MCF 10A (cell line): ENCODE measurements around the gene RPUSD4. TPM values are rescaled to one million over a fixed set of nuclear protein-coding genes. Genes with fewer than 3 reads are reported as not detected.

ENCODE experiments used
- BruUV-seq: library from RNA; stranded (reverse); fragments of 400-500 nt; replicated peaks from 2 replicates; lab custom pipeline; 2021; lab: Mats Ljungman, UMichigan
- CTCF ChIA-PET: fragments of 300-600 bp; sonication (Branson Sonifier 250); formaldehyde crosslinking; extraction: SDS; loops from one replicate; lab custom pipeline; 2021; ENCODE audit warnings: antibody characterized with exemption, inconsistent platforms; lab: Yijun Ruan, JAX
- POLR2A ChIA-PET: fragments of 300-600, 350-650 bp; sonication (Branson Sonifier 250); formaldehyde crosslinking; extraction: SDS; loops from one replicate; lab custom pipeline; 2020; ENCODE audit warnings: antibody characterized with exemption, inconsistent platforms; lab: Yijun Ruan, JAX
- DNase-seq: peaks from one replicate; pipeline ENCODE4 v3.0.0-alpha.2; 2018; ENCODE audit not compliant: unreplicated experiment
- H3K27ac Mint-ChIP-seq: one replicate; pipeline ENCODE4 v1.8.0; 2022; ENCODE audit warnings: mild to moderate bottlenecking, low read depth, mixed read lengths; ENCODE audit not compliant: unreplicated experiment
- H3K27me3 Mint-ChIP-seq: one replicate; pipeline ENCODE4 v1.8.0; 2022; ENCODE audit warnings: mixed read lengths; ENCODE audit not compliant: insufficient read depth, unreplicated experiment
- H3K36me3 Mint-ChIP-seq: one replicate; pipeline ENCODE4 v1.8.0; 2022; ENCODE audit warnings: mild to moderate bottlenecking, moderate library complexity, mixed read lengths; ENCODE audit not compliant: insufficient read depth, unreplicated experiment
- H3K4me1 Mint-ChIP-seq: one replicate; pipeline ENCODE4 v1.8.0; 2022; ENCODE audit warnings: mixed read lengths; ENCODE audit not compliant: insufficient read depth, unreplicated experiment
- H3K4me3 Mint-ChIP-seq: one replicate; pipeline ENCODE4 v1.8.0; 2022; ENCODE audit warnings: mild to moderate bottlenecking, moderate library complexity, mixed read lengths; ENCODE audit not compliant: unreplicated experiment
- H3K9me3 Mint-ChIP-seq: one replicate; pipeline ENCODE4 v1.8.0; 2022; ENCODE audit warnings: mixed read lengths; ENCODE audit not compliant: unreplicated experiment
- intact Hi-C: fragments of 100-400 bp; cut with micrococcal nuclease; formaldehyde crosslinking; loops from 2 replicates; pipeline ENCODE4 v1.14.1; 2022
- total RNA-seq: library from RNA; stranded (reverse); gene quantifications from 2 replicates; pipeline ENCODE4 v1.2.3, GENCODE V29; 2022
- TF ChIP-seq, protein P1 (sequence below): fragments of 200-600 bp; IDR thresholded peaks from one replicate; pipeline ENCODE4 v1.8.0; 2022; ENCODE audit warnings: antibody characterized with exemption, mild to moderate bottlenecking; ENCODE audit not compliant: unreplicated experiment

The RPUSD4 gene
- total RNA-seq, 1 experiment from 2014 or later, result 26.7 TPM

DNA sequence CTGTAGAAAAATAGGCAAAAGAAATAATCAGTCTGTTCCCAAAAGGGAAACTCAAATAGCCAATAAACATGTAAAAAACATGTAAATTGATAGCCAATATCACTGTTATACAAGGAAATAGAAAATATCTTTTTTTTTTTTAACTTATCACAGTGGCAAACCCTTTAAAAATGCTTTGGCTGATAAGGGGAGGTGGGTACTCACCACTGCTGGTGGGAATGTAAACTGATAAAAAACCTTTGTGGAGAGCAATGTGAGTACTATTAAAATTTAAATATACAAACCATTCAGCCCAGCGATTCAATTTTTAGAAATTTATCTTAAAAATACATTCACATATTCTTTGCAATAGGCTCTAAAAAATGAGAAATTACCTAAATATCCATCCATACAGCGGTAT is 3.6 kb downstream of the RPUSD4 start:
- no TSS peak for BruUV-seq
- ChIA-PET CTCF (interaction anchor here (1.3 kb wide), 1 partner anchor 13 kb away, joined by 4 read pairs; no protein-coding TSS in a partner anchor), POLR2A (no interaction called here)
- H3K36me3 Mint-ChIP-seq, result peaks cover 60% of the 10 kb centered on the region
- no peak overlapping the region for H3K4me3 Mint-ChIP-seq
- H3K27ac Mint-ChIP-seq, result no peak overlapping the region
- no peaks in the 10 kb centered on the region for H3K27me3 Mint-ChIP-seq
- H3K4me1 Mint-ChIP-seq, result peaks cover 18% of the 10 kb centered on the region
- TF ChIP-seq, protein P1, sequence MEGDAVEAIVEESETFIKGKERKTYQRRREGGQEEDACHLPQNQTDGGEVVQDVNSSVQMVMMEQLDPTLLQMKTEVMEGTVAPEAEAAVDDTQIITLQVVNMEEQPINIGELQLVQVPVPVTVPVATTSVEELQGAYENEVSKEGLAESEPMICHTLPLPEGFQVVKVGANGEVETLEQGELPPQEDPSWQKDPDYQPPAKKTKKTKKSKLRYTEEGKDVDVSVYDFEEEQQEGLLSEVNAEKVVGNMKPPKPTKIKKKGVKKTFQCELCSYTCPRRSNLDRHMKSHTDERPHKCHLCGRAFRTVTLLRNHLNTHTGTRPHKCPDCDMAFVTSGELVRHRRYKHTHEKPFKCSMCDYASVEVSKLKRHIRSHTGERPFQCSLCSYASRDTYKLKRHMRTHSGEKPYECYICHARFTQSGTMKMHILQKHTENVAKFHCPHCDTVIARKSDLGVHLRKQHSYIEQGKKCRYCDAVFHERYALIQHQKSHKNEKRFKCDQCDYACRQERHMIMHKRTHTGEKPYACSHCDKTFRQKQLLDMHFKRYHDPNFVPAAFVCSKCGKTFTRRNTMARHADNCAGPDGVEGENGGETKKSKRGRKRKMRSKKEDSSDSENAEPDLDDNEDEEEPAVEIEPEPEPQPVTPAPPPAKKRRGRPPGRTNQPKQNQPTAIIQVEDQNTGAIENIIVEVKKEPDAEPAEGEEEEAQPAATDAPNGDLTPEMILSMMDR, result no peak
- no peak for DNase-seq
- H3K9me3 Mint-ChIP-seq, result no peaks in the 10 kb centered on the region
- intact Hi-C loops, result no loop called here

DNA sequence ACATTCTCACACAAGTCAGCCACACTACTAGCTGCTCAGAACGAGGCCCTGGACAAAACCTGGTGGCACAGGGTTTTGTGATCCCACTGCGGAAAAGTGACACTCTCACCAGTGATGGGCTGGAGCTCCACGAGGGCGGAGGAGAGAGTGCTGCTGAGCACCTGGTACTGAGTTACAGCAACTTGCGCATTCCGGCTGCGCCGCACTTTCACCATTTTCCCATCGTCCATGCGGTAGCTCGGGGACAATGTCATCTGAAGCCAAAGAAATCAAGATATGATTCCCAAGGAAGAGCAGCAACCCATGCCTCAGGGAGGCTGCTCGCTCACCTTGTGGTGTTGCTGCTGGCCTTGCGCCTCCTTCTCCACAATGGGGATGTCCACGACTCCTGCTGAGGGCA is 6.1 kb downstream of the RPUSD4 start:
- H3K4me3 Mint-ChIP-seq, result no peak overlapping the region
- ChIA-PET POLR2A (interaction anchor here (1.1 kb wide), 1 partner anchor 144 kb away, joined by 4 read pairs; no protein-coding TSS in a partner anchor), CTCF (interaction anchor here (0.7 to 1.9 kb wide), 3 partner anchors 10 to 15 kb away, joined by 3 to 6 read pairs (median 3); no protein-coding TSS in a partner anchor)
- H3K27me3 Mint-ChIP-seq, result no peaks in the 10 kb centered on the region
- H3K4me1 Mint-ChIP-seq, result peaks cover 4% of the 10 kb centered on the region
- peaks cover 75% of the 10 kb centered on the region for H3K36me3 Mint-ChIP-seq
- TF ChIP-seq, protein P1, result no peak
- BruUV-seq, result no TSS peak
- DNase-seq, result no peak
- no peak overlapping the region for H3K27ac Mint-ChIP-seq
- H3K9me3 Mint-ChIP-seq, result no peaks in the 10 kb centered on the region
- intact Hi-C loops, result no loop called here

DNA sequence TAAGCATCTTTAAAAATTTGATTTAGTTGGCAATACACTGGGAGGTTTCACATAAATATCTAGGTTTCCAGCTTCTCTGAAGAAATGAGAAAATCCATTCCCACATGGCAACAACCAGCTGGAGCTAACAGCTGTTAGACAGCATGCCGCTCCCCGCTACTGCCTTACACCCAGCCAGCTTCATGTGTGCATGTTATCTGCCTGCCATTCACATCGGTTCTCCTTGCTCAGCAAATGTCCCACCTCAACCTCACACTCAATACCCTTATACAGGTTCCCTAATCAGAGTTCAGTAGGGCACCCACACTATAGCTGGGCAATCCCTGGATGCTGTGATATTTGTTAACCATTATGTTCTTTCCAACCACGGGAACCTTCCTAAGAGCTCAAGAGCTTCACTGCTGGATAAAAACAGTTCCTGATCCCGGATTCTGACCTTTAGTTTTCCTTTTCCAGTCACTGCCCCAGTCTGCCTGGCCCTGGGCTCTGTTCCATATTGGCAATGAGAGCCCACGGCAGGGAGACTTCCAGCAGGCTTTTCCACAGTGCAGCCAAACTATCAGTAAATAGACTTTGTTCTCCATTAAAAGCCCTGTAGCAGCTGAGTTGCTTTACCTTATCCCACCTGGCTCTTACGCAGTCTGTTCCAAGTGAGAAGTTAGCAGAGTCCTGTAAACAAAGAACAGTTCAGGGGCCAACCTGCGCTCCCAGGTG is 8.6 kb downstream of the RPUSD4 start:
- Mint-ChIP-seq H3K27ac (no peak overlapping the region), H3K27me3 (no peaks in the 10 kb centered on the region), H3K36me3 (peaks cover 85% of the 10 kb centered on the region), H3K4me1 (no peaks in the 10 kb centered on the region), H3K4me3 (no peak overlapping the region), H3K9me3 (no peaks in the 10 kb centered on the region)
- intact Hi-C loops, result no loop called here
- POLR2A ChIA-PET, result no interaction called here
- TF ChIP-seq, protein P1, result no peak
- CTCF ChIA-PET, result interaction anchor here (0.6 to 2.0 kb wide), 6 partner anchors 9 to 621 kb away, joined by 3 to 9 read pairs (median 4); no protein-coding TSS in a partner anchor
- no peak for DNase-seq
- TSS peak; percentile 7 for BruUV-seq

DNA sequence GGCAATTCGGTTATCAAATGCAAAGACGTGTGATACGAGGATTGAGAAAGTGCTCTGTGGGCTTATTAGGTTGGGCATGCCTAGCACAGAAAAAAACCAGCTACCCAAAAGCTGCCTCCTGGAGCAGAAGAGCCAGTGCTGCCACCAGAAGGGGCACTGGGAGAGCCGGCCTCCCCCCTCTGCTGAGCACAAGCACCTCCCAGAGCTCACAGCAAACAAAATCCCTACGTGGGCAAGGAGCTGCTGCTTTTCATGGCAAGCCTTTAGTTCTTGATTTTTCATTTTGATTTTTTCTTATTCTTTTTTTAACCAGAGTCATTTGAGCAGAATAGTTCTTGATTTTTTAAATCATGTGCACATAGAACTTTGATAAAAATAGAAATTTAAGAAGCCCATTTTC is 12.8 kb downstream of the RPUSD4 start:
- BruUV-seq, result no TSS peak
- H3K9me3 Mint-ChIP-seq, result no peaks in the 10 kb centered on the region
- TF ChIP-seq, protein P1, result no peak
- H3K4me3 Mint-ChIP-seq, result no peak overlapping the region
- intact Hi-C loops, result loop anchor here (10.0 kb wide), 1 partner anchor 84 kb away; no protein-coding TSS in a partner anchor
- H3K27ac Mint-ChIP-seq, result no peak overlapping the region
- CTCF ChIA-PET, result interaction anchor here (0.6 to 4.4 kb wide), 7 partner anchors 11 to 746 kb away, joined by 3 to 41 read pairs (median 4); no protein-coding TSS in a partner anchor
- no peaks in the 10 kb centered on the region for H3K4me1 Mint-ChIP-seq
- POLR2A ChIA-PET, result interaction anchor here (0.7 to 0.9 kb wide), 2 partner anchors 13 to 147 kb away, joined by 3 read pairs; partner anchors contain the start of gene FAM118B
- no peaks in the 10 kb centered on the region for H3K27me3 Mint-ChIP-seq
- no peak for DNase-seq
- peaks cover 76% of the 10 kb centered on the region for H3K36me3 Mint-ChIP-seq
